B cell (primary cell): ENCODE results near the gene PEX14. TPM values are rescaled to one million over a fixed set of nuclear protein-coding genes. Genes with fewer than 3 reads are reported as not detected.

Experiments
- ATAC-seq: fragments of 200-7000 bp; cut with Tn5 transposase; one replicate; pipeline ENCODE4 v1.10.0; 2021; ENCODE audit warnings: low read depth, mild to moderate bottlenecking, moderate number of reproducible peaks, moderate library complexity
- CTCF ChIA-PET: fragments of 350-600 bp; sonication (Branson Sonifier 250); formaldehyde crosslinking; loops from one replicate; lab custom pipeline; 2021; ENCODE audit warnings: antibody characterized with exemption, inconsistent platforms; lab: Charles Lee
- POLR2A ChIA-PET: fragments of 350-600 bp; sonication (Branson Sonifier 250); formaldehyde crosslinking; loops from one replicate; lab custom pipeline; 2021; ENCODE audit warnings: antibody characterized with exemption; lab: Charles Lee
- DNase-seq: peaks from one replicate; pipeline ENCODE4 v3.0.0; 2013
- H2AFZ ChIP-seq: 2 replicates; pipeline ENCODE4 v1.6.1; 2012; ENCODE audit warnings: mild to moderate bottlenecking, low read depth, low read length; ENCODE audit not compliant: insufficient read depth, poor library complexity, severe bottlenecking
- H3K27ac ChIP-seq, 2 donors: 1 replicate in 1 of 2; 2 replicates in 1 of 2; pipeline ENCODE4 v1.5.1; 2012 to 2013; ENCODE audit warnings: low read length in 2 of 2, mild to moderate bottlenecking in 2 of 2, moderate library complexity in 1 of 2
- H3K27me3 ChIP-seq, 4 experiments: fragments of 200-600 bp in 1 of 4; sonication (generic) in 1 of 4; replicated peaks in 1 of 4; 1 replicate in 2 of 4; 2 replicates in 2 of 4; pipeline versions ENCODE4 v1.6.1 to v1.7.0; 2013 to 2016; ENCODE audit warnings: low read length in 3 of 4, mild to moderate bottlenecking in 2 of 4, mixed read lengths in 1 of 4, moderate library complexity in 1 of 4; ENCODE audit not compliant: insufficient read depth in 4 of 4, control insufficient read depth in 3 of 4; ENCODE audit errors: control extremely low read depth in 1 of 4
- H3K36me3 ChIP-seq, 2 experiments: replicated peaks in 1 of 2; 1 replicate in 1 of 2; 2 replicates in 1 of 2; pipeline versions ENCODE4 v1.6.1 to v1.7.1; 2013; ENCODE audit warnings: low read length in 1 of 2; ENCODE audit not compliant: insufficient read depth in 2 of 2, control insufficient read depth in 1 of 2; ENCODE audit errors: control extremely low read depth in 1 of 2, extremely low read depth in 1 of 2
- H3K4me1 ChIP-seq, 2 donors: fragments of 200-600 bp in 1 of 2; sonication (generic) in 1 of 2; 1 replicate in 1 of 2; 2 replicates in 1 of 2; pipeline versions ENCODE4 v1.5.1 to v1.6.1; 2013 to 2017; ENCODE audit warnings: low read length in 2 of 2; ENCODE audit not compliant: control insufficient read depth in 2 of 2, insufficient read depth in 2 of 2
- H3K4me2 ChIP-seq: replicated peaks from 2 replicates; pipeline ENCODE3; 2012; ENCODE audit warnings: mild to moderate bottlenecking, low read depth, low read length; ENCODE audit not compliant: poor library complexity, severe bottlenecking
- H3K4me3 ChIP-seq, 5 experiments: fragments of 200-600 bp in 1 of 5; sonication (generic) in 1 of 5; 1 replicate in 3 of 5; 2 replicates in 2 of 5; pipeline versions ENCODE4 v1.5.1 to v1.7.0; 2011 to 2016; ENCODE audit warnings: low read length in 4 of 5, mild to moderate bottlenecking in 4 of 5, low read depth in 2 of 5, control low read depth in 1 of 5, moderate library complexity in 1 of 5; ENCODE audit not compliant: insufficient read depth in 1 of 5; ENCODE audit errors: control extremely low read depth in 1 of 5, extremely low read depth in 1 of 5
- H3K79me2 ChIP-seq: fragments of 200-600 bp; sonication (generic); one replicate; pipeline ENCODE4 v1.6.0; 2016; ENCODE audit warnings: low read length; ENCODE audit not compliant: control insufficient read depth, insufficient read depth
- H3K9ac ChIP-seq: fragments of 200-600 bp; sonication (generic); 2 replicates; pipeline ENCODE4 v1.6.1; 2017; ENCODE audit warnings: mild to moderate bottlenecking, low read length, moderate library complexity
- H3K9me3 ChIP-seq, 3 donors: one replicate each; pipeline versions ENCODE4 v1.6.1 to v1.7.1; 2013; ENCODE audit warnings: low read length in 2 of 3; ENCODE audit not compliant: control insufficient read depth in 2 of 3, insufficient read depth in 1 of 3; ENCODE audit errors: control extremely low read depth in 1 of 3
- H4K20me1 ChIP-seq: 2 replicates; pipeline ENCODE4 v1.6.0; 2012; ENCODE audit warnings: mild to moderate bottlenecking, low read length; ENCODE audit not compliant: insufficient read depth, control insufficient read depth, poor library complexity, severe bottlenecking
- H3K27ac Mint-ChIP-seq: one replicate; pipeline ENCODE4 v1.8.0; 2021; ENCODE audit warnings: mixed read lengths
- H3K27me3 Mint-ChIP-seq: one replicate; pipeline ENCODE4 v1.8.0; 2021; ENCODE audit warnings: mixed read lengths
- H3K4me1 Mint-ChIP-seq: one replicate; pipeline ENCODE4 v1.8.0; 2021; ENCODE audit warnings: mixed read lengths
- H3K4me3 Mint-ChIP-seq: one replicate; pipeline ENCODE4 v1.8.0; 2021; ENCODE audit warnings: mixed read lengths
- H3K9me3 Mint-ChIP-seq: one replicate; pipeline ENCODE4 v1.8.0; 2022; ENCODE audit warnings: mixed read lengths; ENCODE audit not compliant: insufficient read depth
- EZH2 ChIP-seq: IDR thresholded peaks from 2 replicates; pipeline ENCODE4 v1.6.1; 2012; ENCODE audit warnings: borderline replicate concordance, low read depth, mild to moderate bottlenecking, moderate library complexity, low read length; ENCODE audit not compliant: insufficient read depth, poor library complexity, severe bottlenecking
- WGBS: methylation state at CpG from one replicate; pipeline ENCODE4 v1.1.5; 2013; ENCODE audit warnings: missing lambda C conversion rate; ENCODE audit not compliant: insufficient coverage; 5-methylcytosine and 5-hydroxymethylcytosine counted together
- intact Hi-C: fragments of 100-400 bp; cut with micrococcal nuclease; formaldehyde crosslinking; loops from one replicate; pipeline ENCODE4 v1.10.0; 2022
- polyA plus RNA-seq: library from polyadenylated mRNA; depleted of rRNA; stranded (reverse); fragments of >200 nt; gene quantifications from 2 replicates; pipeline ENCODE4 v1.2.3, GENCODE V29; 2012
- total RNA-seq, 2 donors: library from RNA; stranded (reverse); fragments of 120-200 nt in 1 of 2; gene quantifications; 1 replicate in 1 of 2; 2 replicates in 1 of 2; pipeline versions ENCODE4 v1.2.3 to v1.2.4, GENCODE V29; 2013 to 2022
- TF ChIP-seq, protein P1 (sequence below): fragments of 200-600 bp; IDR thresholded peaks from one replicate; pipeline ENCODE4 v1.8.0; 2022; ENCODE audit warnings: antibody characterized with exemption, mild to moderate bottlenecking

The PEX14 gene
- total and polyA plus RNA-seq, 2 donors (not counting 1 experiment from before 2014, with no cell fraction given): 14.1 to 19.3 TPM

DNA sequence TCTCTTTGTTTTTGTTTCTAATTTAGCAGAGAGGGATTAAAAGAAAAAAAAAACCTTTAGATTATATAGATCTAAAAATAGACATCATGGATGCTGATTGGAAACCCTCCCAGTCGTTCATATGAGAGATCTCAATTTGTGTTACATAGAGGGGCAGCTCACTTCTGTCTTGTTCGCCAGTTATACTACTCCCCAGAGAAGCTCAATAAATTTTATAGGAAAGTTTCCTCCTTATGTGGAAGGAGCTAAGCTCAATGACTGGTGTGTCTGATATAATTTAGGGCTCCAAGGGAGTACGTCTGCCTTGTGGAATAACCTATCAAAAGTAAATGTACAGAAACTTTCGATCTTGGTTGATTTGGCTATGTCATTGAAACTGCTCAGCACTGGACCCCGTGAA is 117.6 kb downstream of the PEX14 start:
- H4K20me1 ChIP-seq: peaks cover 3% of the 10 kb centered on the region
- no peaks in the 10 kb centered on the region for H3K9me3 Mint-ChIP-seq
- WGBS: 100% methylated on average over 3 of the region's 5 CpGs
- no peaks in the 10 kb centered on the region for H3K27me3 ChIP-seq
- H3K4me2 ChIP-seq: no peak overlapping the region
- H3K4me3 Mint-ChIP-seq: no peak overlapping the region
- no peak for DNase-seq
- no peaks in the 10 kb centered on the region for H3K27me3 Mint-ChIP-seq
- H3K36me3 ChIP-seq: peaks cover 0 to 4% of the 10 kb centered on the region in 2 experiments
- peaks cover 5% of the 10 kb centered on the region for H3K4me1 Mint-ChIP-seq
- no peak for ATAC-seq
- H3K27ac Mint-ChIP-seq: no peak overlapping the region
- no peak overlapping the region for H2AFZ ChIP-seq
- no peaks in the 10 kb centered on the region for H3K79me2 ChIP-seq
- no peak for TF ChIP-seq EZH2
- TF ChIP-seq, protein P1, sequence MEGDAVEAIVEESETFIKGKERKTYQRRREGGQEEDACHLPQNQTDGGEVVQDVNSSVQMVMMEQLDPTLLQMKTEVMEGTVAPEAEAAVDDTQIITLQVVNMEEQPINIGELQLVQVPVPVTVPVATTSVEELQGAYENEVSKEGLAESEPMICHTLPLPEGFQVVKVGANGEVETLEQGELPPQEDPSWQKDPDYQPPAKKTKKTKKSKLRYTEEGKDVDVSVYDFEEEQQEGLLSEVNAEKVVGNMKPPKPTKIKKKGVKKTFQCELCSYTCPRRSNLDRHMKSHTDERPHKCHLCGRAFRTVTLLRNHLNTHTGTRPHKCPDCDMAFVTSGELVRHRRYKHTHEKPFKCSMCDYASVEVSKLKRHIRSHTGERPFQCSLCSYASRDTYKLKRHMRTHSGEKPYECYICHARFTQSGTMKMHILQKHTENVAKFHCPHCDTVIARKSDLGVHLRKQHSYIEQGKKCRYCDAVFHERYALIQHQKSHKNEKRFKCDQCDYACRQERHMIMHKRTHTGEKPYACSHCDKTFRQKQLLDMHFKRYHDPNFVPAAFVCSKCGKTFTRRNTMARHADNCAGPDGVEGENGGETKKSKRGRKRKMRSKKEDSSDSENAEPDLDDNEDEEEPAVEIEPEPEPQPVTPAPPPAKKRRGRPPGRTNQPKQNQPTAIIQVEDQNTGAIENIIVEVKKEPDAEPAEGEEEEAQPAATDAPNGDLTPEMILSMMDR: no peak
- ChIA-PET POLR2A (no interaction called here), CTCF (no interaction called here)
- no peaks in the 10 kb centered on the region for H3K4me1 ChIP-seq
- intact Hi-C loops: no loop called here
- no peak overlapping the region for H3K4me3 ChIP-seq
- H3K9me3 ChIP-seq: no peaks in the 10 kb centered on the region
- no peak overlapping the region for H3K27ac ChIP-seq
- no peak overlapping the region for H3K9ac ChIP-seq

DNA sequence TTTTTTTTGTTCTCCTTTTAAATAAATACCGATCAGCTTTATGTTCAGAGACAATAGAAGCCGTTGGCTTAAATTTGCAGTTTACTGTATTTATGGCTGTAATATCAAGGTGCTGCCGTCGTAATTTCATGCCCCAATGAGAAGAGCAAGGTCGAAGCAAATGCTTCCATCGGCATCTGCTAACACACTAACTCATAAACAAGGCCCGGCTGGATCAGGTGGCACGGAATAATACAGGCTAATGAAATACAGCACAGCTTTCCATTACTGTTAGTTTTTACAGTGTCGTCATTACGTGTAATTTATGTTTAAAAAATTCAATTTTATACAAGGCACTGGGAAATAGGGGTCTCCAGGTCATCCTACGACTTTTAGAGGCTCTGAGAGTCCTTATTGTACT is 119.0 kb downstream of the PEX14 start:
- no peak for ATAC-seq
- no peak overlapping the region for H3K27ac ChIP-seq

More for the DNA sequence above, 119.0 kb downstream of the PEX14 start:
- no CpG with 5 or more reads among the region's 11 CpGs for WGBS
- no peak overlapping the region for H3K9ac ChIP-seq
- peaks cover 0 to 4% of the 10 kb centered on the region in 2 experiments for H3K36me3 ChIP-seq
- no peaks in the 10 kb centered on the region for H3K79me2 ChIP-seq
- Mint-ChIP-seq H3K4me3 (no peak overlapping the region), H3K27me3 (no peaks in the 10 kb centered on the region), H3K9me3 (no peaks in the 10 kb centered on the region), H3K4me1 (peaks cover 5% of the 10 kb centered on the region), H3K27ac (no peak overlapping the region)
- peaks cover 3% of the 10 kb centered on the region for H4K20me1 ChIP-seq
- no peak overlapping the region for H3K4me3 ChIP-seq
- intact Hi-C loops: no loop called here
- no peaks in the 10 kb centered on the region for H3K9me3 ChIP-seq
- TF ChIP-seq, protein P1: no peak
- TF ChIP-seq EZH2: no peak
- H3K27me3 ChIP-seq: no peaks in the 10 kb centered on the region
- H3K4me2 ChIP-seq: no peak overlapping the region
- ChIA-PET CTCF (no interaction called here), POLR2A (no interaction called here)
- H2AFZ ChIP-seq: no peak overlapping the region
- no peak for DNase-seq
- no peaks in the 10 kb centered on the region for H3K4me1 ChIP-seq
